ENCODE data around the gene MYH14. TPM values are rescaled to one million over a fixed set of nuclear protein-coding genes. Genes with fewer than 3 reads are reported as not detected.
"Not testable (repeated sequence)": the region's sequence is repeated elsewhere in the genome, so short reads cannot be mapped to it uniquely, and the experiment has no call there.

The MYH14 gene
- total RNA-seq, 6 donors from 2014 or later: 145 to 351 (median 208) TPM

- ATAC-seq (ENCODE audit: low FRiP score in 2 of 2) (peak in 1 of 2 donors; percentile 23), DNase-seq (no peak)
- Histone ChIP-seq H3K4me3 (no peak overlapping the region), H3K27me3 (no peaks in the 10 kb centered on the region), H3K9me3 (peaks cover 0 to 7% (median 2%) of the 10 kb centered on the region in 4 donors), H3K4me1 (peaks cover 0 to 6% (median 0%) of the 10 kb centered on the region in 4 donors), H3K27ac (no peak overlapping the region), H3K36me3 (no peaks in the 10 kb centered on the region)
- TF ChIP-seq CTCF (IDR thresholded peaks at IDR 0.05) (no peak), POLR2A (IDR thresholded peaks at IDR 0.05) (no peak), EP300 (IDR thresholded peaks at IDR 0.05) (no peak)
- WGBS, 2 donors: 68 to 70% methylated on average over 7 to 8 of the region's 8 CpGs
Observed at GRCh38 chr19:50344661-50345318, 141.4 kb downstream of the MYH14 start.

GRCh38 chr19:50347089-50347581 lies 143.7 kb downstream of the MYH14 start:
- DNase-seq; ATAC-seq (ENCODE audit: low FRiP score in 2 of 2); H3K27ac ChIP-seq: not testable (repeated sequence)

GRCh38 chr19:50349277-50350057 lies 146.0 kb downstream of the MYH14 start:
- no peaks in the 10 kb centered on the region for H3K4me1 ChIP-seq
- no peaks in the 10 kb centered on the region for H3K36me3 ChIP-seq
- TF ChIP-seq POLR2A (IDR thresholded peaks at IDR 0.05) (no peak), EP300 (IDR thresholded peaks at IDR 0.05) (no peak), CTCF (IDR thresholded peaks at IDR 0.05) (no peak), POLR2AphosphoS5 (IDR thresholded peaks at IDR 0.05) (no peak)
- no peak for ATAC-seq (ENCODE audit: low FRiP score in 2 of 2)
- no peak overlapping the region for H3K4me3 ChIP-seq
- peaks cover 0 to 7% (median 2%) of the 10 kb centered on the region in 4 donors for H3K9me3 ChIP-seq
- DNase-seq: no peak
- 72 to 73% methylated on average over 17 to 22 of the region's 22 CpGs for WGBS, 2 donors
- peak overlapping the region in 1 of 4 donors; percentile 15 for H3K27ac ChIP-seq
- no peaks in the 10 kb centered on the region for H3K27me3 ChIP-seq

More at GRCh38 chr19:50347089-50347581, 143.7 kb downstream of the MYH14 start:
- whole genome bisulfite sequencing, 2 donors: 56 to 64% methylated on average over 8 of the region's 8 CpGs
- H3K27me3 ChIP-seq, H3K36me3 ChIP-seq, H3K4me3 ChIP-seq, H3K9me3 ChIP-seq, H3K4me1 ChIP-seq: not testable (repeated sequence)

GRCh38 chr19:50352242-50352641 lies 148.8 kb downstream of the MYH14 start:
- 63 to 69% methylated on average over 4 of the region's 4 CpGs for whole genome bisulfite sequencing, 2 donors

GRCh38 chr19:50353487-50353880 lies 150.1 kb downstream of the MYH14 start:
- DNase-seq; ATAC-seq (ENCODE audit: low FRiP score in 2 of 2); H3K9me3 ChIP-seq; H3K36me3 ChIP-seq; H3K27me3 ChIP-seq; H3K4me3 ChIP-seq; H3K27ac ChIP-seq: not testable (repeated sequence)
- WGBS, 2 donors: 93 to 94% methylated on average over 7 of the region's 7 CpGs
- H3K4me1 ChIP-seq: peaks cover 3 to 16% (median 5%) of the 10 kb centered on the region in 4 donors

More at GRCh38 chr19:50352242-50352641, 148.8 kb downstream of the MYH14 start:
- Histone ChIP-seq H3K27ac (no peak overlapping the region), H3K4me3 (no peak overlapping the region), H3K36me3 (no peaks in the 10 kb centered on the region), H3K27me3 (no peaks in the 10 kb centered on the region), H3K4me1 (peaks cover 0 to 4% (median 0%) of the 10 kb centered on the region in 4 donors), H3K9me3 (no peaks in the 10 kb centered on the region)
- TF ChIP-seq EP300 (IDR thresholded peaks at IDR 0.05) (no peak), CTCF (IDR thresholded peaks at IDR 0.05) (no peak), POLR2AphosphoS5 (IDR thresholded peaks at IDR 0.05) (no peak), POLR2A (IDR thresholded peaks at IDR 0.05) (no peak)
- ATAC-seq (ENCODE audit: low FRiP score in 2 of 2) (no peak), DNase-seq (no peak)
